Upper lobe of left lung (tissue), 6 donors: ENCODE data around the gene MGME1. TPM values are rescaled to one million over a fixed set of nuclear protein-coding genes. Genes with fewer than 3 reads are reported as not detected.
"Not testable (repeated sequence)": the region's sequence is repeated elsewhere in the genome, so short reads cannot be mapped to it uniquely, and the experiment has no call there.

Experiments used
- ATAC-seq, 2 donors: fragments of 200-7000 bp; cut with Tn5 transposase; one replicate each; pipeline ENCODE4 v1.9.1; 2022; ENCODE audit warnings: mild to moderate bottlenecking in 2 of 2, moderate library complexity in 2 of 2; ENCODE audit not compliant: low FRiP score in 2 of 2
- DNase-seq, 2 donors: peaks; one replicate each; pipeline ENCODE4 v3.0.0-alpha.2; 2019 to 2020
- H3K27ac ChIP-seq, 4 donors: fragments of 200-600 bp; sonication (generic); one replicate each; pipeline ENCODE4 v1.5.1; 2016 to 2019
- H3K27me3 ChIP-seq, 4 donors: fragments of 200-600 bp; sonication (generic); one replicate each; pipeline ENCODE4 v1.5.1; 2017 to 2019
- H3K36me3 ChIP-seq, 4 donors: fragments of 200-600 bp; sonication (generic); one replicate each; pipeline ENCODE4 v1.5.1; 2016 to 2019
- H3K4me1 ChIP-seq, 4 donors: fragments of 200-600 bp; sonication (generic); one replicate each; pipeline ENCODE4 v1.5.1; 2018 to 2019
- H3K4me3 ChIP-seq, 4 donors: fragments of 200-600 bp; sonication (generic); one replicate each; pipeline ENCODE4 v1.5.1; 2017 to 2019; ENCODE audit warnings: mild to moderate bottlenecking in 2 of 4, moderate library complexity in 1 of 4
- H3K9me3 ChIP-seq, 4 donors: fragments of 200-600 bp; sonication (generic); one replicate each; pipeline ENCODE4 v1.5.1; 2018 to 2019
- EP300 ChIP-seq, 4 donors: sonication (generic); formaldehyde crosslinking; IDR thresholded peaks; one replicate each; pipeline ENCODE4 v1.5.1; 2017; ENCODE audit warnings: antibody characterized with exemption in 4 of 4, control low read depth in 2 of 4
- POLR2A ChIP-seq, 4 donors: fragments of 450-650 bp; IDR thresholded peaks; one replicate each; pipeline ENCODE4 v1.5.1; 2016 to 2017; ENCODE audit warnings: antibody characterized with exemption in 4 of 4, mild to moderate bottlenecking in 2 of 4
- POLR2AphosphoS5 ChIP-seq, 2 donors: sonication (generic); formaldehyde crosslinking; IDR thresholded peaks; one replicate each; pipeline ENCODE4 v1.5.1; 2017; ENCODE audit warnings: antibody characterized with exemption in 2 of 2
- WGBS, 2 donors: methylation state at CpG; one replicate each; pipeline ENCODE4 v1.1.5; 2017 to 2018; 5-methylcytosine and 5-hydroxymethylcytosine counted together
- total RNA-seq, 6 donors: library from RNA; depleted of rRNA in 4 of 6; stranded (reverse); fragments of >200 nt in 4 of 6; gene quantifications; one replicate each; pipeline versions ENCODE4 v1.1.0 to v1.2.1, GENCODE V29; 2016 to 2021
- TF ChIP-seq, protein P1 (sequence below), 6 experiments: fragments of 450-650 bp in 4 of 6; fragments of 200-600 bp in 2 of 6; sonication (generic) in 2 of 6; IDR thresholded peaks; one replicate each; pipeline ENCODE4 v1.5.1; 2016 to 2019; ENCODE audit warnings: antibody characterized with exemption in 6 of 6
- donor health status: DM: no; HTN: no; CAD: no; lungs with moderate emphysema.
- donor health status: DM: no; HTN: yes; CAD: no; lungs with severe emphysema.

The MGME1 gene
- total RNA-seq, 6 donors from 2014 or later, result 9.4 to 22.0 (median 13.3) TPM

DNA sequence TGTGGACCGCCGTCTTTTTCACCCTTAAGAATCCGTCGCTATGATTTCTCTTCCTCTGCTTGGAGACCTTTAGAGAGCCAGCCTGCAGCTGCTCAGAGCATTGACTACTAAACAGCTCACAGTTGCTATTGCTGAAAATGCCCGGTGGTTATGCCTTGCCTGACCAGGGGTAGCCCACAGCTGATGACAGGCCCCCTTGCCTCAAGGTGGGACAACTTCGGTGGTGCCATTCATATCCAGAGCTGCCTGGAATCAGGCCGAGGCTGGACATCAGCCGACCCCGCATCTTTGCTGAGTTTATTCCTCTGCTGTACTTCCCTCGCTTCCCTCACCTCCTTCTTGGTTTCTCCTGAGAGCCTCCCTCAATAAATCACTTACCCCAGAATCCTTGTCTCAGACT is 49.3 kb downstream of the MGME1 start:
- Histone ChIP-seq H3K27me3 (no peaks in the 10 kb centered on the region), H3K9me3 (no peaks in the 10 kb centered on the region), H3K4me3 (no peak overlapping the region), H3K27ac (no peak overlapping the region), H3K4me1 (no peaks in the 10 kb centered on the region), H3K36me3 (no peaks in the 10 kb centered on the region)
- 93 to 94% methylated on average over 9 to 10 of the region's 10 CpGs for WGBS, 2 donors
- no peak for DNase-seq
- ATAC-seq, result no peak
- TF ChIP-seq POLR2A (IDR thresholded peaks at IDR 0.05) (no peak), EP300 (IDR thresholded peaks at IDR 0.05) (no peak), POLR2AphosphoS5 (IDR thresholded peaks at IDR 0.05) (no peak)
- TF ChIP-seq, protein P1, sequence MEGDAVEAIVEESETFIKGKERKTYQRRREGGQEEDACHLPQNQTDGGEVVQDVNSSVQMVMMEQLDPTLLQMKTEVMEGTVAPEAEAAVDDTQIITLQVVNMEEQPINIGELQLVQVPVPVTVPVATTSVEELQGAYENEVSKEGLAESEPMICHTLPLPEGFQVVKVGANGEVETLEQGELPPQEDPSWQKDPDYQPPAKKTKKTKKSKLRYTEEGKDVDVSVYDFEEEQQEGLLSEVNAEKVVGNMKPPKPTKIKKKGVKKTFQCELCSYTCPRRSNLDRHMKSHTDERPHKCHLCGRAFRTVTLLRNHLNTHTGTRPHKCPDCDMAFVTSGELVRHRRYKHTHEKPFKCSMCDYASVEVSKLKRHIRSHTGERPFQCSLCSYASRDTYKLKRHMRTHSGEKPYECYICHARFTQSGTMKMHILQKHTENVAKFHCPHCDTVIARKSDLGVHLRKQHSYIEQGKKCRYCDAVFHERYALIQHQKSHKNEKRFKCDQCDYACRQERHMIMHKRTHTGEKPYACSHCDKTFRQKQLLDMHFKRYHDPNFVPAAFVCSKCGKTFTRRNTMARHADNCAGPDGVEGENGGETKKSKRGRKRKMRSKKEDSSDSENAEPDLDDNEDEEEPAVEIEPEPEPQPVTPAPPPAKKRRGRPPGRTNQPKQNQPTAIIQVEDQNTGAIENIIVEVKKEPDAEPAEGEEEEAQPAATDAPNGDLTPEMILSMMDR (IDR thresholded peaks at IDR 0.05), result no peak

DNA sequence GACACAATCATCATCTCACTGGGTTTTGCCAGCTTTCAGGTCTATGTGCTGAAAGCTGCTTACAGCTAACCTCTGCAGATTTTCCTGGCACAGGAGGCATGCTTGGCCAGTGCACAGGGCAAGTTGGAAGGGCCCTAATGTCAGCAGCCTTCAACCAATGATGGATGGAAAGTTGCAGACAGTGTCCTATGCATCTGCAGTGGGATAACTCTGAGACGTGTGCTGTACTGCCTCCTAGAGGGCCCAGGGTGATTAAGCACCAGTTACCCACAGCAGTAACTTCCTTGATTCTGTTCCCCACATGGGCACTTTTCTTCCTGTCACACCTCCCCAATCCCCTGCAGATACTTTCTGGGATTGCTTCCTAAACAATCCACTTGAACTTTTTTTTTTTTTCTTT is 50.2 kb downstream of the MGME1 start:
- Histone ChIP-seq H3K27me3 (no peaks in the 10 kb centered on the region), H3K4me3 (no peak overlapping the region), H3K27ac (no peak overlapping the region), H3K9me3 (no peaks in the 10 kb centered on the region), H3K4me1 (no peaks in the 10 kb centered on the region), H3K36me3 (no peaks in the 10 kb centered on the region)
- TF ChIP-seq POLR2A (IDR thresholded peaks at IDR 0.05) (no peak), POLR2AphosphoS5 (IDR thresholded peaks at IDR 0.05) (no peak), EP300 (IDR thresholded peaks at IDR 0.05) (no peak)
- TF ChIP-seq, protein P1 (IDR thresholded peaks at IDR 0.05), result peak in 2 of 6 experiments; percentile 22 to 29
- no peak for DNase-seq
- peak in 1 of 2 donors; percentile 66 for ATAC-seq
- 11 to 17% methylated on average over 1 of the region's 1 CpG for WGBS, 2 donors

DNA sequence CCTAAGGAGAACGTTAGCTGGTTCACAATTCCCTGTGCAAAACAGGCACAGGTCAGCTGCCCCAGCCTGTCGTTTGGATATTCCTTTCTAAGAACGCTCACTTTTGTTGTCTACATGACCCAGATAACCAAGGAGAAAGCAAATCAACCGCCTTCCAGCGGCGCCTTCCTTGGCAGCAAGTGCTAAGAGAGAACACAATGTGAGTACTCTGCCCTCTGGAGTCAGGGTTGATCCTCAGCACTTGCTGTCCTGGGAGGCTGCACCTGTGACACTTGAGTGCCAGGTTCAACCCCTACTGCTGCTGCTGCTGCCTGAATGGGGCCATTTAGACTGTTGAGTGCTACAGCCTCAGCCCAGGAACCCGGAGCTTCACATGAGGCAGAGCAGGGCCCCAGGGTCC is 52.1 kb downstream of the MGME1 start:
- DNase-seq (no peak), ATAC-seq (no peak)
- no peaks in the 10 kb centered on the region for H3K9me3 ChIP-seq
- 92% methylated on average over 6 to 7 of the region's 7 CpGs for WGBS, 2 donors
- no peak overlapping the region for H3K27ac ChIP-seq
- no peaks in the 10 kb centered on the region for H3K27me3 ChIP-seq
- no peak overlapping the region for H3K4me3 ChIP-seq
- TF ChIP-seq POLR2AphosphoS5 (IDR thresholded peaks at IDR 0.05), result no peak
- no peak for TF ChIP-seq EP300 (IDR thresholded peaks at IDR 0.05)
- TF ChIP-seq, protein P1 (IDR thresholded peaks at IDR 0.05), result no peak
- no peak for TF ChIP-seq POLR2A (IDR thresholded peaks at IDR 0.05)
- no peaks in the 10 kb centered on the region for H3K36me3 ChIP-seq
- H3K4me1 ChIP-seq, result no peaks in the 10 kb centered on the region

DNA sequence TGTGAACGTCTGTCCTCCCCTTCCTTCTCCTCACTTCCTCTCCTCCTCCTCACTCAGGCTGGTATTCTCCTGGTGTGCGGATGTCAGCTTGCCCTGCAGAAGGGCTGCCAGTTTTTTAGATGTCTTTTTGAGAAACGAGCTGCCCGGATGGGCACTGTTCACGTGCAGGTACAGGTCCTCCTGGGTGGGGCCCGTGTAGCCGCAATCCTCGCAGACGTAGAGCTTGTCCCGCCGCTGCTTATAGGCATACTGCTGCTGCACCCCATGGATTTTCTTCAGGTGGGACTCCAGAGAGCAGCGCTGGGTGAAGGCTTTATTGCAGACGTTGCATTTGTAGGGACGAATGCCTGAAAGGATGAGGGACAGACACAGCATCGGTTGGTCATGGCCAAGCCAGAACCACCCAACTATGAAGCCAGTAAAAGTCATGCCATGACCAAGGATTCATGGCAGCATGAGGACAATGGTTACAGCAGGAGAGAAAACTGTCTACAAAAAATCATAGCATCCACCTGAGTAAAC is 55.8 kb downstream of the MGME1 start:
- Histone ChIP-seq H3K27ac (no peak overlapping the region), H3K4me1 (no peaks in the 10 kb centered on the region), H3K27me3 (no peaks in the 10 kb centered on the region), H3K36me3 (no peaks in the 10 kb centered on the region), H3K9me3 (no peaks in the 10 kb centered on the region), H3K4me3 (no peak overlapping the region)
- 73 to 84% methylated on average over 15 of the region's 15 CpGs for WGBS, 2 donors
- ATAC-seq (no peak), DNase-seq (no peak)
- TF ChIP-seq POLR2AphosphoS5 (IDR thresholded peaks at IDR 0.05) (no peak), POLR2A (IDR thresholded peaks at IDR 0.05) (no peak), EP300 (IDR thresholded peaks at IDR 0.05) (no peak)
- TF ChIP-seq, protein P1 (IDR thresholded peaks at IDR 0.05), result no peak

GRCh38 chr20:18027011-18027410 is 58.2 kb downstream of the MGME1 start:
- WGBS, 2 donors, result 88 to 89% methylated on average over 7 of the region's 7 CpGs
- H3K36me3 ChIP-seq, ATAC-seq, H3K9me3 ChIP-seq, H3K27ac ChIP-seq, DNase-seq, H3K27me3 ChIP-seq, H3K4me1 ChIP-seq, H3K4me3 ChIP-seq: not testable (repeated sequence)
